K562 (cell line): Measurements from ENCODE around the gene SUPT7L. TPM values are rescaled to one million over a fixed set of nuclear protein-coding genes. Genes with fewer than 3 reads are reported as not detected.

Experiments
- CBX3 ChIP-seq, 2 experiments: IDR thresholded peaks; 1 replicate in 1 of 2; 2 replicates in 1 of 2; pipeline ENCODE4 v1.6.1; 2012; ENCODE audit warnings: inconsistent platforms in 2 of 2, low read length in 2 of 2, borderline replicate concordance in 1 of 2, control low read depth in 1 of 2
- CHAMP1 ChIP-seq: fragments of 450-650 bp; IDR thresholded peaks from 2 replicates; pipeline ENCODE4 v1.6.1; 2016; ENCODE audit warnings: mild to moderate bottlenecking
- E2F8 ChIP-seq: fragments of 450-650 bp; IDR thresholded peaks from 2 replicates; pipeline ENCODE4 v1.7.1; 2018; ENCODE audit warnings: mild to moderate bottlenecking, low read depth; ENCODE audit not compliant: partially characterized antibody
- KDM5B ChIP-seq: fragments of 200-600 bp; sonication (generic); IDR thresholded peaks from 2 replicates; pipeline ENCODE4 v1.6.1; 2012; ENCODE audit warnings: low read depth, mild to moderate bottlenecking, moderate library complexity, low read length, control low read depth, inconsistent platforms; ENCODE audit not compliant: insufficient replicate concordance
- KLF13 ChIP-seq: fragments of 450-650 bp; IDR thresholded peaks from 2 replicates; pipeline ENCODE4 v1.6.1; 2016; ENCODE audit warnings: missing genetic modification characterization, low read depth, mild to moderate bottlenecking, missing compliant biosample characterization, moderate library complexity, borderline replicate concordance
- TAF7 ChIP-seq: fragments of 450-650 bp; IDR thresholded peaks from 2 replicates; pipeline ENCODE4 v1.6.1; 2016; ENCODE audit warnings: missing genetic modification characterization, missing compliant biosample characterization
- ZBTB40 ChIP-seq, 2 experiments: fragments of 450-650 bp in 1 of 2; sonication (generic) in 1 of 2; formaldehyde crosslinking in 1 of 2; IDR thresholded peaks; 2 replicates each; pipeline versions ENCODE4 v1.7.1 to v1.9.0; 2016 to 2022; ENCODE audit warnings: inconsistent platforms in 1 of 2, mild to moderate bottlenecking in 1 of 2, missing genetic modification reagents in 1 of 2
- ZNF668 ChIP-seq: fragments of 250-450 bp; sonication (Bioruptor Pico); IDR thresholded peaks from 2 replicates; pipeline ENCODE4 v1.8.0; 2022; ENCODE audit warnings: mild to moderate bottlenecking, inconsistent platforms
- polyA plus RNA-seq, 8 experiments: library from polyadenylated mRNA; depleted of rRNA in 4 of 8; stranded (reverse) in 5 of 8; unstranded in 3 of 8; fragments of >200 nt; fragmentation: Nextera tagmentation in 2 of 8; fragmentation: Illumina TruSeq in 1 of 8; extraction: Ambion mirVana in 2 of 8; extraction: Trizol in 1 of 8; gene quantifications; 2 replicates each; pipeline versions ENCODE4 v1.2.1 to v1.2.3, GENCODE V29; 2011 to 2014; ENCODE audit warnings: inconsistent platforms in 1 of 8, missing spikeins in 1 of 8
- total RNA-seq, 7 experiments: library from RNA; depleted of rRNA in 6 of 7; stranded (reverse); fragments of >200 nt in 6 of 7; fragmentation: Illumina TruSeq in 2 of 7; extraction: Trizol in 2 of 7; gene quantifications; 2 replicates each; pipeline versions ENCODE4 v1.2.1 to v1.2.3, GENCODE V29; 2011 to 2021; ENCODE audit warnings: low replicate concordance in 1 of 7

SUPT7L gene
- total and polyA plus RNA-seq, 9 of the 15 experiments (the other 6 are each of a cell fraction or from before 2014, with no cell fraction given) = 22.0 to 72.8 (median 40.2) TPM

- TF ChIP-seq ZBTB40 (IDR thresholded peaks at IDR 0.05) = peak; percentile 100
- no peak for TF ChIP-seq ZBTB40 (CRISPR knock-in tag; IDR thresholded peaks at IDR 0.05)
- TF ChIP-seq ZNF668 (CRISPR knock-in tag) = no peak
- peak; percentile 89 for TF ChIP-seq KDM5B
- TF ChIP-seq CHAMP1 = peak; percentile 92
- TF ChIP-seq CBX3 (IDR thresholded peaks at IDR 0.05; ENCODE audit: borderline replicate concordance in 1 of 2, low read length in 2 of 2) = peak in 1 of 2 experiments; percentile 90; a peak in 2 of 3 replicates
- peak; percentile 97 for TF ChIP-seq TAF7 (tag)
- peak; percentile 64; the same call in 1 of the 2 replicates for TF ChIP-seq KLF13 (tag)
- peak; percentile 94 for TF ChIP-seq E2F8
These were observed at the start of gene SUPT7L, which contains the start of gene SLC4A1AP (continued) for GRCh38 chr2:27663285-27664153.
